ENCODE results near the gene MAP2K4.

- no peak for TF ChIP-seq POLR2AphosphoS5 (IDR thresholded peaks at IDR 0.05)
- no peak for TF ChIP-seq CTCF (IDR thresholded peaks at IDR 0.05)
Measured at GRCh38 chr17:12164085-12164484, 143.4 kb downstream of the MAP2K4 start.

Data from sigmoid colon (tissue), 4 donors.